Natural killer cell (primary cell): Measurements from ENCODE around the gene LRRC8E. TPM values are rescaled to one million over a fixed set of nuclear protein-coding genes. Genes with fewer than 3 reads are reported as not detected.
A peak's percentile ranks its signal among the peaks of the same experiment; 100 is the strongest.

Experiments
- ATAC-seq, 3 donors: fragments of 150-1000 bp in 2 of 3; fragments of 200-7000 bp in 1 of 3; cut with Tn5 transposase; 1 replicate in 1 of 3; 2 replicates in 2 of 3; pipeline ENCODE4 v1.10.0; 2021; ENCODE audit warnings: mild to moderate bottlenecking in 2 of 3, moderate library complexity in 2 of 3
- DNase-seq, 2 donors: peaks; one replicate each; pipeline versions ENCODE4 v3.0.0 to v3.0.0-alpha.2; 2013 to 2021; ENCODE audit warnings: mixed read lengths in 1 of 2
- H3K27ac ChIP-seq: one replicate; pipeline ENCODE4 v1.5.1; 2013; ENCODE audit warnings: mild to moderate bottlenecking, low read length
- H3K27me3 ChIP-seq: one replicate; pipeline ENCODE4 v1.6.1; 2013; ENCODE audit warnings: low read length; ENCODE audit not compliant: control insufficient read depth, insufficient read depth
- H3K36me3 ChIP-seq: one replicate; pipeline ENCODE4 v1.6.1; 2013; ENCODE audit warnings: low read length; ENCODE audit not compliant: control insufficient read depth, insufficient read depth
- H3K4me1 ChIP-seq: one replicate; pipeline ENCODE4 v1.6.1; 2013; ENCODE audit warnings: low read length; ENCODE audit not compliant: control insufficient read depth, insufficient read depth
- H3K4me3 ChIP-seq: one replicate; pipeline ENCODE4 v1.5.1; 2013; ENCODE audit warnings: low read length
- H3K9me3 ChIP-seq: one replicate; pipeline ENCODE4 v1.6.1; 2013; ENCODE audit warnings: low read length; ENCODE audit not compliant: control insufficient read depth, insufficient read depth
- H3K27ac Mint-ChIP-seq, 2 donors: one replicate each; pipeline ENCODE4 v1.8.0; 2022; ENCODE audit warnings: mild to moderate bottlenecking in 2 of 2, mixed read lengths in 2 of 2, moderate library complexity in 1 of 2
- H3K27me3 Mint-ChIP-seq, 2 donors: one replicate each; pipeline ENCODE4 v1.8.0; 2022; ENCODE audit warnings: low read depth in 2 of 2, mixed read lengths in 2 of 2
- H3K36me3 Mint-ChIP-seq: one replicate; pipeline ENCODE4 v1.8.0; 2022; ENCODE audit warnings: mixed read lengths
- H3K4me1 Mint-ChIP-seq, 2 donors: one replicate each; pipeline ENCODE4 v1.8.0; 2022; ENCODE audit warnings: mixed read lengths in 2 of 2
- H3K4me3 Mint-ChIP-seq: one replicate; pipeline ENCODE4 v1.8.0; 2022; ENCODE audit warnings: mild to moderate bottlenecking, moderate library complexity, mixed read lengths
- H3K9me3 Mint-ChIP-seq, 2 donors: one replicate each; pipeline ENCODE4 v1.8.0; 2022; ENCODE audit warnings: mixed read lengths in 2 of 2
- CTCF ChIP-seq: fragments of 200-600 bp; IDR thresholded peaks from one replicate; pipeline ENCODE4 v1.8.0; 2022; ENCODE audit warnings: antibody characterized with exemption
- WGBS: methylation state at CpG from one replicate; pipeline ENCODE4 v1.1.7; 2013; ENCODE audit warnings: missing lambda C conversion rate; ENCODE audit not compliant: insufficient coverage; 5-methylcytosine and 5-hydroxymethylcytosine counted together
- intact Hi-C: fragments of 100-400 bp; cut with micrococcal nuclease; formaldehyde crosslinking; loops from one replicate; pipeline ENCODE4 v1.14.2; 2022
- total RNA-seq, 4 donors: library from RNA; stranded (reverse); fragments of 120-200 nt in 1 of 4; gene quantifications; one replicate each; pipeline versions ENCODE4 v1.2.3 to v1.2.4, GENCODE V29; 2013 to 2022

The LRRC8E gene
- total RNA-seq, 3 donors from 2014 or later (not counting 1 experiment from before 2014, with no cell fraction given), result not detected

- H3K27ac Mint-ChIP-seq, result no peak overlapping the region
- H3K36me3 Mint-ChIP-seq, result no peaks in the 10 kb centered on the region
Observed at GRCh38 chr19:7874897-7875273, 13.4 kb upstream of the LRRC8E start.

GRCh38 chr19:7877249-7877836, 11.0 kb upstream of the LRRC8E start:
- Mint-ChIP-seq H3K9me3 (no peaks in the 10 kb centered on the region), H3K4me1 (peaks cover 0 to 4% of the 10 kb centered on the region in 2 donors), H3K27me3 (peaks cover 0 to 16% of the 10 kb centered on the region in 2 donors), H3K4me3 (no peak overlapping the region), H3K27ac (no peak overlapping the region), H3K36me3 (no peaks in the 10 kb centered on the region)
- DNase-seq (no peak), ATAC-seq (no peak)
- peaks cover 18% of the 10 kb centered on the region for H3K27me3 ChIP-seq
- no peaks in the 10 kb centered on the region for H3K36me3 ChIP-seq
- H3K27ac ChIP-seq, result no peak overlapping the region
- peaks cover 16% of the 10 kb centered on the region for H3K4me1 ChIP-seq
- TF ChIP-seq CTCF, result no peak
- H3K4me3 ChIP-seq, result no peak overlapping the region
- no peaks in the 10 kb centered on the region for H3K9me3 ChIP-seq
- intact Hi-C loops, result no loop called here
- WGBS, result 94% methylated on average over 6 of the region's 6 CpGs

More at GRCh38 chr19:7874897-7875273, 13.4 kb upstream of the LRRC8E start:
- ATAC-seq (no peak), DNase-seq (no peak)
- Mint-ChIP-seq H3K9me3 (no peaks in the 10 kb centered on the region), H3K4me3 (peak overlapping the region; percentile 77), H3K27me3 (peaks cover 0 to 30% of the 10 kb centered on the region in 2 donors), H3K4me1 (peaks cover 12 to 25% of the 10 kb centered on the region in 2 donors)
- intact Hi-C loops, result no loop called here
- WGBS, result 17% methylated on average over 12 of the region's 12 CpGs
- no peaks in the 10 kb centered on the region for H3K36me3 ChIP-seq
- TF ChIP-seq CTCF, result no peak
- H3K27me3 ChIP-seq, result peaks cover 22% of the 10 kb centered on the region
- H3K27ac ChIP-seq, result no peak overlapping the region
- peaks cover 40% of the 10 kb centered on the region for H3K4me1 ChIP-seq
- no peak overlapping the region for H3K4me3 ChIP-seq
- H3K9me3 ChIP-seq, result no peaks in the 10 kb centered on the region

- Mint-ChIP-seq H3K4me3 (no peak overlapping the region), H3K9me3 (no peaks in the 10 kb centered on the region), H3K27me3 (peaks cover 0 to 12% of the 10 kb centered on the region in 2 donors), H3K4me1 (peaks cover 0 to 4% of the 10 kb centered on the region in 2 donors), H3K27ac (no peak overlapping the region), H3K36me3 (no peaks in the 10 kb centered on the region)
- no peak overlapping the region for H3K4me3 ChIP-seq
- no peak for DNase-seq
- no peaks in the 10 kb centered on the region for H3K9me3 ChIP-seq
- peaks cover 6% of the 10 kb centered on the region for H3K27me3 ChIP-seq
- H3K36me3 ChIP-seq, result no peaks in the 10 kb centered on the region
- 83% methylated on average over 18 of the region's 18 CpGs for WGBS
- TF ChIP-seq CTCF, result no peak
- no peak overlapping the region for H3K27ac ChIP-seq
- no peak for ATAC-seq
- intact Hi-C loops, result no loop called here
- peaks cover 8% of the 10 kb centered on the region for H3K4me1 ChIP-seq
Observed at GRCh38 chr19:7879111-7879807, 9.1 kb upstream of the LRRC8E start.
